IMR-90 (cell line): ENCODE measurements around the gene FBLN1. TPM values are rescaled to one million over a fixed set of nuclear protein-coding genes. Genes with fewer than 3 reads are reported as not detected.

ENCODE experiments used
- ATAC-seq: fragments of 200-7000 bp; cut with Tn5 transposase; 2 replicates; pipeline ENCODE4 v1.9.1; 2020; ENCODE audit warnings: low read depth, mild to moderate bottlenecking, moderate library complexity
- BruUV-seq: library from RNA; stranded (reverse); fragments of 400-500 nt; replicated peaks from 2 replicates; lab custom pipeline; 2021; lab: Mats Ljungman, UMichigan
- CTCF ChIA-PET: fragments of 300-600 bp; formaldehyde crosslinking; extraction: SDS; loops from one replicate; lab custom pipeline; 2021; ENCODE audit warnings: antibody characterized with exemption; lab: Yijun Ruan, JAX
- POLR2A ChIA-PET: fragments of 300-600 bp; sonication (Branson Sonifier 250); formaldehyde crosslinking; loops from one replicate; lab custom pipeline; 2022; ENCODE audit warnings: antibody characterized with exemption; ENCODE audit not compliant: unreplicated experiment; lab: Charles Lee
- DNase-seq: peaks from one replicate; pipeline ENCODE4 v3.0.0; 2013
- H2AFZ ChIP-seq: replicated peaks from 2 replicates; pipeline ENCODE3; 2013; ENCODE audit warnings: low read length, mild to moderate bottlenecking; ENCODE audit not compliant: poor library complexity
- H2AK5ac ChIP-seq: 2 replicates; pipeline ENCODE4 v1.6.1; 2013; ENCODE audit warnings: low read depth, low read length, inconsistent platforms
- H2AK9ac ChIP-seq: replicated peaks from 2 replicates; pipeline ENCODE3; 2013; ENCODE audit warnings: mild to moderate bottlenecking, low read depth, low read length, moderate library complexity; ENCODE audit not compliant: poor library complexity
- H2BK120ac ChIP-seq: 2 replicates; pipeline ENCODE4 v1.6.1; 2013; ENCODE audit warnings: low read depth, low read length, inconsistent platforms
- H2BK15ac ChIP-seq: 3 replicates; pipeline ENCODE4 v1.6.1; 2013; ENCODE audit warnings: low read depth, low read length, inconsistent platforms
- H2BK20ac ChIP-seq: 2 replicates; pipeline ENCODE4 v1.6.1; 2013; ENCODE audit warnings: low read depth, mild to moderate bottlenecking, inconsistent platforms, low read length, moderate library complexity
- H2BK5ac ChIP-seq: 2 replicates; pipeline ENCODE4 v1.6.1; 2013; ENCODE audit warnings: mild to moderate bottlenecking, low read depth, low read length, inconsistent platforms; ENCODE audit not compliant: poor library complexity, severe bottlenecking
- H3K14ac ChIP-seq: replicated peaks from 2 replicates; pipeline ENCODE4 v1.6.1; 2013; ENCODE audit warnings: low read depth, low read length, inconsistent platforms
- H3K18ac ChIP-seq: 2 replicates; pipeline ENCODE4 v1.6.1; 2013; ENCODE audit warnings: low read depth, low read length, control low read depth
- H3K23ac ChIP-seq: 2 replicates; pipeline ENCODE4 v1.6.1; 2013; ENCODE audit warnings: low read depth, low read length, inconsistent platforms
- H3K27ac ChIP-seq: 2 replicates; pipeline ENCODE4 v1.5.1; 2013; ENCODE audit warnings: mild to moderate bottlenecking, control low read depth, low read length; ENCODE audit not compliant: insufficient read depth
- H3K27me3 ChIP-seq: 2 replicates; pipeline ENCODE4 v1.6.1; 2013; ENCODE audit warnings: low read length; ENCODE audit not compliant: control insufficient read depth, insufficient read depth
- H3K36me3 ChIP-seq: 2 replicates; pipeline ENCODE4 v1.6.1; 2013; ENCODE audit warnings: low read length, mixed read lengths; ENCODE audit not compliant: control insufficient read depth, insufficient read depth
- H3K4ac ChIP-seq: 2 replicates; pipeline ENCODE4 v1.6.1; 2013; ENCODE audit warnings: low read depth, low read length, inconsistent platforms
- H3K4me1 ChIP-seq: 2 replicates; pipeline ENCODE4 v1.6.1; 2013; ENCODE audit warnings: low read length, mixed read lengths; ENCODE audit not compliant: control insufficient read depth, insufficient read depth
- H3K4me2 ChIP-seq: 2 replicates; pipeline ENCODE4 v1.6.1; 2013; ENCODE audit warnings: low read depth, mild to moderate bottlenecking, control low read depth, low read length, moderate library complexity
- H3K4me3 ChIP-seq: 2 replicates; pipeline ENCODE4 v1.5.1; 2013; ENCODE audit warnings: low read depth, mild to moderate bottlenecking, control low read depth, low read length, moderate library complexity; ENCODE audit not compliant: insufficient read depth
- H3K56ac ChIP-seq: 2 replicates; pipeline ENCODE4 v1.6.1; 2013; ENCODE audit warnings: low read length, inconsistent platforms; ENCODE audit not compliant: insufficient read depth; ENCODE audit errors: extremely low read depth
- H3K79me1 ChIP-seq, 2 experiments: 2 replicates each; pipeline ENCODE4 v1.6.1; 2013; ENCODE audit warnings: low read length in 2 of 2, inconsistent platforms in 1 of 2, low read depth in 1 of 2
- H3K9ac ChIP-seq: 2 replicates; pipeline ENCODE4 v1.6.1; 2013; ENCODE audit warnings: low read depth, low read length, control low read depth
- H3K9me1 ChIP-seq: 2 replicates; pipeline ENCODE4 v1.6.1; 2013; ENCODE audit warnings: low read length, inconsistent platforms; ENCODE audit not compliant: insufficient read depth
- H3K9me3 ChIP-seq: 2 replicates; pipeline ENCODE4 v1.6.1; 2013; ENCODE audit warnings: low read length; ENCODE audit not compliant: control insufficient read depth, insufficient read depth
- H4K20me1 ChIP-seq: 2 replicates; pipeline ENCODE4 v1.6.1; 2013; ENCODE audit warnings: low read length, inconsistent platforms; ENCODE audit not compliant: insufficient read depth
- H4K5ac ChIP-seq: 2 replicates; pipeline ENCODE4 v1.6.1; 2013; ENCODE audit warnings: mild to moderate bottlenecking, low read depth, low read length, control low read depth
- H4K8ac ChIP-seq, 2 experiments: 2 replicates each; pipeline ENCODE4 v1.6.1; 2013; ENCODE audit warnings: low read depth in 2 of 2, low read length in 2 of 2, control low read depth in 1 of 2, inconsistent platforms in 1 of 2
- H4K91ac ChIP-seq: 2 replicates; pipeline ENCODE4 v1.6.1; 2013; ENCODE audit warnings: low read depth, low read length, inconsistent platforms; ENCODE audit not compliant: insufficient read depth
- RAD21 ChIP-seq: IDR thresholded peaks from 2 replicates; pipeline ENCODE4 v1.6.1; 2012; ENCODE audit warnings: low read length, improper control_type of control experiment
- RCOR1 ChIP-seq: IDR thresholded peaks from 2 replicates; pipeline ENCODE4 v1.6.1; 2012; ENCODE audit warnings: mild to moderate bottlenecking, low read length, improper control_type of control experiment; ENCODE audit not compliant: insufficient replicate concordance
- WGBS, 2 experiments: methylation state at CpG; one replicate each; pipeline versions ENCODE4 v1.1.5 to v1.1.7; 2013; ENCODE audit warnings: missing lambda C conversion rate in 2 of 2; ENCODE audit not compliant: insufficient read length in 1 of 2; ENCODE audit errors: extremely low coverage in 2 of 2; 5-methylcytosine and 5-hydroxymethylcytosine counted together
- dilution Hi-C: fragments of 300-500 bp; cut with HindIII; formaldehyde crosslinking; loops from one replicate; pipeline ENCODE4 v1.14.3; 2018; ENCODE audit warnings: low sequenced_read_pairs; ENCODE audit not compliant: unreplicated experiment
- in situ Hi-C: fragments of 300-500 bp; cut with MboI; formaldehyde crosslinking; loops from 3 replicates; pipeline ENCODE4 v1.14.3; 2019; ENCODE audit warnings: low sequenced_read_pairs, inconsistent platforms, mixed read lengths
- intact Hi-C: fragments of 100-400 bp; cut with micrococcal nuclease; formaldehyde crosslinking; loops from 2 replicates; pipeline ENCODE4 v1.10.0; 2022
- polyA plus RNA-seq, 3 experiments: library from polyadenylated mRNA; depleted of rRNA; stranded (reverse); fragments of >200 nt; gene quantifications; 2 replicates each; pipeline ENCODE4 v1.2.3, GENCODE V29; 2012; ENCODE audit warnings: low replicate concordance in 1 of 3
- total RNA-seq: library from RNA; depleted of rRNA; stranded (reverse); fragments of >200 nt; gene quantifications from 2 replicates; pipeline ENCODE4 v1.2.3, GENCODE V29; 2012

The FBLN1 gene
- total and polyA plus RNA-seq, 2 of the 4 experiments (the other 2 are of a cell fraction): 11.3 to 87.9 TPM

DNA sequence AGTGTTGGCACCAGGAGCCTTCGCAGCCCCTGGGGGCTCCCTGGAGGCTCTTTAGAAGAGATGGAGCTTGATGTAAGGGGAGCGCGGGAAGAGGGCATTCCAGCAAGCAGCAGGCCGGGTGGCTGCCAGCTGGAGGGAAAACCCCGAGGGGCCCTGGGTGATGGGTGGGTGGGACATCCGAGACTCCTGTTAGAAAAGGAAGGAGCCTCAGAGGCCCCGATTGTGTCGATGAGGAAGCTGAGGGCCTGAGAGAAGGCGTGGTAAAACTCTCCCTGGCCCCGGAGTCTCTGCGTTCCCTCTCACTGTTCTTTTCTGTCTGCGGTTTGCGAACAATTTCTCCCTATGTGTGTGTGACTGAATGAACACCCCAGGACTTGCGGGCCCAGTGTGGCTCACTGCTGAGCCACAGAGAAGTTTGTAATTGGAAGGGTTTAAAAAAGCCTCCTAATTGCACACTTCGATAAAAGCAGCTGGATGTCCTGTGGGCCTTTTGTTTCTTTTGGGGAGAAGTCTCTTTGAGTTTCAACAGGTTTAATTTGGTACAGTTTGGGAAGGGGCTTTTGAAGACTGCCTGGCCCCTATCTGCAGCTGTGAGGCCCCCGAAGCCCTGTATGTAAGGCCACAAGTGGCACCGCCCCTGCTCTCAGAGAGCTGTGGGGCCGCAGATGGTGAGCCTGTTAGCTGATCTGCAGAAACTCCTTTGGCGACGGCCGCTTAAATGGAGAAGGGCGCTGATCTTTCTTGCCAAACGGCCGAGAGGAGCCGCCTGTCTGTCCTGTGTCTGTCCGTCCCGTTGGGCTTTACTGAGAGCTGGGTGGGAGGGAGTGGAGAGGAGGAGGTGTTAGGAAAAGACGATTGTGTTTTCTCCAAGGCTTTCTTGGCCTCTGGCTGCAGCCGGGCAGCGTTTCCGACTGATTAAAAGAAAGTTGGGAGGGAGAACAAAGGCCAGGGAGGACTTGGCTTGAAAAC is 2.0 kb downstream of the FBLN1 start:
- WGBS, 2 experiments: 2% methylated on average over 7 of the region's 31 CpGs; no CpG with 5 or more reads in 1 of the 2 experiments
- peak overlapping the region; percentile 60; the same call in 2 of the 3 replicates for H2BK15ac ChIP-seq
- TF ChIP-seq RAD21: 0 out of 2 replicates have a peak, but pooled peaks have one; percentile 7
- no peak for TF ChIP-seq RCOR1
- peak overlapping the region; percentile 95 for H2BK120ac ChIP-seq
- CTCF ChIA-PET: interaction anchor here (1.0 to 1.7 kb wide), 4 partner anchors 45 to 50 kb away, joined by 3 to 8 read pairs (median 4); no protein-coding TSS in a partner anchor
- peak overlapping the region; percentile 44 to 96 for H4K8ac ChIP-seq
- H3K9me3 ChIP-seq: no peaks in the 10 kb centered on the region
- H3K79me1 ChIP-seq: peaks cover 17 to 66% of the 10 kb centered on the region in 2 experiments; a peak in 3 of 4 replicates
- peak overlapping the region; percentile 84 for H3K4me2 ChIP-seq
- peak overlapping the region; percentile 80 for H3K4me3 ChIP-seq
- in situ Hi-C loops (loop anchor here (5.0 kb wide), 1 partner anchor 52 kb away; no protein-coding TSS in a partner anchor), intact Hi-C loops (loop anchor here (2.0 kb wide), 3 partner anchors 48 to 236 kb away; no protein-coding TSS in a partner anchor), dilution Hi-C loops (no loop called here)
- peak overlapping the region; percentile 97 for H3K4ac ChIP-seq
- POLR2A ChIA-PET: interaction anchor here (0.5 kb wide), 1 partner anchor 52 kb away, joined by 4 read pairs; no protein-coding TSS in a partner anchor
- peak overlapping the region; percentile 54 for H2BK5ac ChIP-seq
- H3K14ac ChIP-seq: peak overlapping the region; percentile 95
- H3K9ac ChIP-seq: peak overlapping the region; percentile 88
- H2AFZ ChIP-seq: peak overlapping the region; percentile 82
- peak overlapping the region; percentile 87 for H4K91ac ChIP-seq
- peak overlapping the region; percentile 82 for H3K18ac ChIP-seq
- peak overlapping the region; percentile 88 for H2AK5ac ChIP-seq
- peak overlapping the region; percentile 58 for H4K5ac ChIP-seq
- H2AK9ac ChIP-seq: peak overlapping the region; percentile 96
- H3K9me1 ChIP-seq: peaks cover 10% of the 10 kb centered on the region
- peak overlapping the region; percentile 82 for H3K56ac ChIP-seq
- DNase-seq: peak; percentile 72
- H3K4me1 ChIP-seq: peaks cover 15% of the 10 kb centered on the region
- H4K20me1 ChIP-seq: peaks cover 28% of the 10 kb centered on the region; the same call in 1 of the 2 replicates
- peaks cover 25% of the 10 kb centered on the region; the same call in 1 of the 2 replicates for H3K36me3 ChIP-seq
- no TSS peak for BruUV-seq
- no peaks in the 10 kb centered on the region for H3K27me3 ChIP-seq
- H3K23ac ChIP-seq: peak overlapping the region; percentile 95
- peak overlapping the region; percentile 90 for H3K27ac ChIP-seq
- peak overlapping the region; percentile 84 for H2BK20ac ChIP-seq
- ATAC-seq: peak; percentile 31
